ENCODE data around the gene CAPN9.

Gene CAPN9

GRCh38 chr1:230781131-230781530, 33.9 kb downstream of the CAPN9 start:
- Mint-ChIP-seq H3K27me3 (ENCODE audit: low read depth) (peaks cover 7% of the 10 kb centered on the region), H3K36me3 (ENCODE audit: low read depth) (no peaks in the 10 kb centered on the region), H3K27ac (no peak overlapping the region), H3K4me3 (no peak overlapping the region), H3K9me3 (no peaks in the 10 kb centered on the region), H3K4me1 (peaks cover 6% of the 10 kb centered on the region)
- TF ChIP-seq CTCF (IDR thresholded peaks at IDR 0.05; ENCODE audit: unreplicated experiment in 3 of 3): no peak

- no peaks in the 10 kb centered on the region for H3K36me3 Mint-ChIP-seq (ENCODE audit: low read depth)
- peaks cover 6% of the 10 kb centered on the region for H3K4me1 Mint-ChIP-seq
These were observed 34.4 kb downstream of the CAPN9 start for GRCh38 chr1:230781594-230781993.

GRCh38 chr1:230784163-230784562, 37.0 kb downstream of the CAPN9 start:
- no peak for TF ChIP-seq CTCF (IDR thresholded peaks at IDR 0.05; ENCODE audit: unreplicated experiment in 3 of 3)
- Mint-ChIP-seq H3K36me3 (ENCODE audit: low read depth) (no peaks in the 10 kb centered on the region), H3K27me3 (ENCODE audit: low read depth) (no peaks in the 10 kb centered on the region), H3K4me1 (peaks cover 6% of the 10 kb centered on the region), H3K9me3 (no peaks in the 10 kb centered on the region), H3K4me3 (no peak overlapping the region), H3K27ac (no peak overlapping the region)

More at GRCh38 chr1:230781594-230781993, 34.4 kb downstream of the CAPN9 start:
- H3K4me3 Mint-ChIP-seq: no peak overlapping the region
- peaks cover 2% of the 10 kb centered on the region for H3K27me3 Mint-ChIP-seq (ENCODE audit: low read depth)
- H3K27ac Mint-ChIP-seq: no peak overlapping the region
- TF ChIP-seq CTCF (IDR thresholded peaks at IDR 0.05; ENCODE audit: unreplicated experiment in 3 of 3): no peak
- H3K9me3 Mint-ChIP-seq: no peaks in the 10 kb centered on the region

GRCh38 chr1:230785636-230786384, 38.6 kb downstream of the CAPN9 start:
- no peak overlapping the region for H3K4me3 Mint-ChIP-seq
- peaks cover 6% of the 10 kb centered on the region for H3K4me1 Mint-ChIP-seq
- H3K9me3 Mint-ChIP-seq: no peaks in the 10 kb centered on the region
- H3K36me3 Mint-ChIP-seq (ENCODE audit: low read depth): no peaks in the 10 kb centered on the region
- H3K27ac Mint-ChIP-seq: no peak overlapping the region
- no peak for TF ChIP-seq CTCF (IDR thresholded peaks at IDR 0.05; ENCODE audit: unreplicated experiment in 3 of 3)
- H3K27me3 Mint-ChIP-seq (ENCODE audit: low read depth): no peaks in the 10 kb centered on the region

GRCh38 chr1:230786385-230786753, 39.2 kb downstream of the CAPN9 start:
- no peaks in the 10 kb centered on the region for H3K36me3 Mint-ChIP-seq (ENCODE audit: low read depth)
- TF ChIP-seq CTCF (IDR thresholded peaks at IDR 0.05; ENCODE audit: unreplicated experiment in 3 of 3): no peak
- H3K4me1 Mint-ChIP-seq: peaks cover 6% of the 10 kb centered on the region
- H3K4me3 Mint-ChIP-seq: no peak overlapping the region
- no peaks in the 10 kb centered on the region for H3K9me3 Mint-ChIP-seq
- no peak overlapping the region for H3K27ac Mint-ChIP-seq
- no peaks in the 10 kb centered on the region for H3K27me3 Mint-ChIP-seq (ENCODE audit: low read depth)

GRCh38 chr1:230787471-230787870, 40.3 kb downstream of the CAPN9 start:
- Mint-ChIP-seq H3K4me1 (no peaks in the 10 kb centered on the region), H3K4me3 (no peak overlapping the region), H3K9me3 (no peaks in the 10 kb centered on the region), H3K27ac (no peak overlapping the region), H3K36me3 (ENCODE audit: low read depth) (no peaks in the 10 kb centered on the region), H3K27me3 (ENCODE audit: low read depth) (peaks cover 4% of the 10 kb centered on the region)
- no peak for TF ChIP-seq CTCF (IDR thresholded peaks at IDR 0.05; ENCODE audit: unreplicated experiment in 3 of 3)
